ENCODE results near the gene KCP.
"Not testable (repeated sequence)": the region's sequence is repeated elsewhere in the genome, so short reads cannot be mapped to it uniquely, and the experiment has no call there.

The KCP gene

DNA sequence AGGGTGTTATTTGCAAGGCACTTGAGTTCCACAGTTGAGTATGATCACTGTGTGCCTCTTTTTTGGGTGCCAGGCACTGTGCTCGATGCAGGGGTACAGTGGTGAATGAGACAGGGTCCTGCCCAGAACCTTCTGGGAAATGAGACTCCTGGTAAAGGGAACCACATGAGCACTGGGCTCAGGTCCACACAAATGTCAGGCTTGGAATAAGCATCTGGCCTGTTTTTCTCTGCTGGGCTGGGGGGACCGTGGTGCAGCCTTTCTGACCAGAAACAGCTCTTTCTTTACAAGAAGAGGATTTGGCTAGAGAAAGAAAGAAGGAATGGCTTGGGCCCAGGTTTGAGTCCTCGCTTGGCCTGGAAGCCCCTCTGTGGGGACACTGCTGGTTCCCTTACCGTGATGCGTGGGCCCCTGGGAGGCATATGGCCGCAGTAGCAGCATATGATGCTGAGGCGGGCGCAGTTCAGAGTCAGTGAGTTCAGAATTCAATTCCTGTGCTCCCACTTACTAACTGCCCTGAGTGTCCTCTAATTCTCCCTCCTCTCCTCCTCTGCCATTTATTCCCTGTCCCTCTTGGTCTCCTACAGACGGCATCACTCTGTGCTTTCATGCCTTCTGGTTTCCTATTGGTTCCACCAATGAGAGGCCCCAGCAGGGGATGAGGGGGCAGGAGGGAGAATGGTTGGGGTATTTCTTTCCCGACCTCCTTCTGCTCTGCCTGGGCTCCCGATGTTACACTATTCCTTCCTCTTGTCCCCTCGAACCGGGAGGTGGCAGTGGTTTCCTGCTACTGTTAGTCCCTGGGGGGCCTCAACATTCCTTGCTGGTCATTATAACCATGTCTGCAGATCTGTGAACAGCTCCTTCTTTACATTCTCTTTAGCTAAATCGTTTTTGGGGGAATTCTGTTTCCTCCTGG is 9.6 kb upstream of the KCP start:
- DNase-seq, result no peak

DNA sequence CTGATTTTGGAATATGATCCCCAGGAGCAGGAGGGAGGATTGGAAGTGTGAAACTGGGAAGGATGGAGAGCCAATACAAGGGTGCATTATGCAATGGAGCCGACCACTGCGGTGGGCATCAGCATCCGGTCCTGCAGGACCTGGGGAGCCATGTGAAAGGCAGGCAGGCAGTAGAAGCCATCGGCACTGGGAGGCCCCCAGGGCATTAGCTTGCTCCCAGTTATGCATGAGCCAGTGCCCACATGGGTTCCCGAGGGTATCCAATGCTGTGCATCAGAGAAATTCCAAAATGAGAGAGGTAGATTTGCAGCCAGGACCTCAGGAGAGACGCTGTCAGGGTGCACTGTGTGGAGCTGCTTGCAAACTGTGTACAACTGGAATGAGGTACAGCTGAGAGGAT is 8.7 kb upstream of the KCP start:
- DNase-seq, result no peak

DNA sequence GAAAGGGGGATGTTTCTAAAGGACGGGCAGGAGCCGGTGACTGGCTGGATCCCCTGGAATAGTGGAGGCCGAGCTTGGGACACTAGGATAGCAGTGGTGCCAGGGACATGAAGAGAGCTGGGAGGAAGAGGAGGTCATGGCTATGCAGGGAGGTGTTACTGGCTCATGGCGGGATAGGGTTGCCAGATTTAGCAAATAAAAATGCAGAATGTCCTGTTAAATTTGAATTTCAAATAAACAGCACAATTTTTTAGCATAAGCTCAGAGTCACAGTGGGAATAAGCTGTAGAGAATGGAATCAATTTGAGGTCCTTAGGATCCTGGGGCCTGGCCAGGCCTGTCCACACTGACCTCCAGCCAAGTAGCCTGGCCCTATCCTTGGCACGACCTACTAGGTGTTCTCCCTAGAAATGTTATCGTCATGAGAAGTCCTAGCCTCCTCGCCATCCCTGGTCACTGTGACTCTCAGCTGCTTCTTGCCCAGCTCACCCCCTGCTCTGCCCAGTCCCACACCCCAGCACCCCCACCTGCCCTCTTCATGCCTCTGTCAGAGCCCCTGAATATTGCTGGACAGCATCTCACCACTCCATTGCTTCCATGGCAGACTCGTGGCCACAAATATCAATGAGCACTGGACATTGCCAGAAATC is 7.6 kb upstream of the KCP start:
- no peak for DNase-seq

DNA sequence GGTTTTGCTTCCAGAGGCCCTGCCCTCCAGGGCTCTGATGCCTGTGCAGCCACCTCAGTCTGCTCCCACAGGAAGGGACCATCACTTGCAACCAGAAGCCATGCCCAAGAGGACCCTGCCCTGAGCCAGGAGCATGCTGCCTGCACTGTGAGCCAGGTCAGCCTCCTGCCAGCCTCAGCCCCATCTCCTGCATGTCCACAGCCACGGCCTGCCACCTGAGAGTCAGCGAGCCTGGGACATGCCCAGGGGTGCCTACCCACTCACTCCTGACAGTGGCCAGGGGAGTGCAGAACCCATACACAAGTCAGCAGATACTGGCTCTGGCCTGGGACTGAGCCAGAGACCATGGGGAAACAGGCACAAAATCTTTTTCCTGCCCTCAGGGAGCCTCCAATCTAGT is 6.6 kb upstream of the KCP start:
- DNase-seq, result no peak

DNA sequence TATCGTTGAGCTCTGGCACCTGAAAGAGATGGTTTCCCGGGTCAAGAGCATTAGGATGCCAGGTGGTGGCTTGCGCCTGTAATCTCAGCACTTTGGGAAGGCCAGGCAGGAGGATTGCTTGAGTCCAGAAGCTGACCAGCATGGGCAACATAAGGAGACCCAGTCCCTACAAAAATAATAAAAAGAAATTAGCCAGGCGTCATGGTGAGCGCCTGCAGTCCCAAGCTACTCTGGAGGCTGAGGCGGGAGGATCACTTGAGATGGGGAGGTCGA is 6.1 kb upstream of the KCP start:
- DNase-seq, result no peak

DNA sequence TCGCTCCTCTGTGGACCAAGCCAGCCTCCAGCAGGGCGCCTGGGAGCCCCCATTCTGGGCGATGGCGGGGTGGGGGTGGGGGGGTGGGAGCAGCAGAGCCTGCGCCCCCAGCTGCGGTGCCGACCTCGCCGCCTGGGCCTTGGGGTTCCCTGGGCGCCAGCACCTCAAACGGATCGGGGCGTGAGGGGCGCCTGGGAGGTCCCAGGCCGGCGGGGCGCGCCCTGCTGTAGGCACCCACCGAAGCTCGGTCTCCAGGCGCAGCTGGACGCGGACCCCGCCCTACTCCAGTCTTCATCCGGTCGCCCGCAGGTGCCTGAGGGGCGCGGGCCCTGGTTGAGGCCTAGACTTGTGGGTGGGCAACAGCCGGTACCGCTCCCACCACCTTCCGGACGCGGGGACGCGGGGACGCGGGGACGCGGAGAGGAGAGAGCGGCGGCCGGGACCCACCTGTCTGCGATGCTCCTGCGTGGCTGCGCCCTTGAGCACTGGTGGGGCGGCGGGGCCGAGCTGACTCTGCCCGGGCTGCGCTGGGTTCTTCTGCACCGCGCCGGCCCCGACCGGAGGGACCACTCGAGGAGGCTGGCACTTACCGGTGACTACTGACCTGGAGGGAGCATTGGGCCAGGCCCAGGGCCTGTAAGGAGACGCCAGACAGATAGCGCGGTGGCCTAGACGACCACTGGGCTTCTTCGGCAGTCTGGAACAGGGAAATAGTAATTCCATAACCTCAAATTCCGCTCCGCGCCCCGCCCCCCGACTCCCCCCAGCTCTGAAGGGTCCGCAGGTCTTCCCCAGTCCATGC is 5.5 kb upstream of the KCP start:
- DNase-seq, result no peak

DNA sequence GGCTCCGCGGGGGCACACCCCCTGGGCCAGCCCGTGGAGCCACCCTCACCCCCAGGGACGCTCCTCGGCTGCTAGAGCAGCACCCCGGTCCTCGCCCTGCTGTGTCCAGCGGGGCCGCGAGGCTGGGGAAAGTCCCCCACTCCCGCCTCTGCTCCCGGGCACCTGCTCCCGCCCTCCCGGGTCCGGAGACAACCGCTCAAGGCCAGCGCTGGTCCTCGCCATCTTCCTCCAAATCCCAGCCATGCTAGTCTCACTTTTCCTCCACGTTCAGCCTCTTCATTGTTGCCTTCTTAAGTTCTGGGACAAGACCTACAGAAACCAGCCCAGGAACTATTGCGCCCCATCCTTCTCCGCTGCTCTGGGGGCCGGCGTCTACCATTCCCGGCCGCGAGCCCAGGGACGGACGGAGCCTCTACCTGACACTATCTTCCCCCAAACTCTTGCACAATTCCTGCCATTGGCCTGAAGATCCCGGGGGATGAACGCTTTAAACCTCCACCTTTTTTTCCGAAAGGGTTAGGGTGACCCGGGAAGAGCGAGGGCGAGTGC is 4.8 kb upstream of the KCP start:
- DNase-seq, result no peak

DNA sequence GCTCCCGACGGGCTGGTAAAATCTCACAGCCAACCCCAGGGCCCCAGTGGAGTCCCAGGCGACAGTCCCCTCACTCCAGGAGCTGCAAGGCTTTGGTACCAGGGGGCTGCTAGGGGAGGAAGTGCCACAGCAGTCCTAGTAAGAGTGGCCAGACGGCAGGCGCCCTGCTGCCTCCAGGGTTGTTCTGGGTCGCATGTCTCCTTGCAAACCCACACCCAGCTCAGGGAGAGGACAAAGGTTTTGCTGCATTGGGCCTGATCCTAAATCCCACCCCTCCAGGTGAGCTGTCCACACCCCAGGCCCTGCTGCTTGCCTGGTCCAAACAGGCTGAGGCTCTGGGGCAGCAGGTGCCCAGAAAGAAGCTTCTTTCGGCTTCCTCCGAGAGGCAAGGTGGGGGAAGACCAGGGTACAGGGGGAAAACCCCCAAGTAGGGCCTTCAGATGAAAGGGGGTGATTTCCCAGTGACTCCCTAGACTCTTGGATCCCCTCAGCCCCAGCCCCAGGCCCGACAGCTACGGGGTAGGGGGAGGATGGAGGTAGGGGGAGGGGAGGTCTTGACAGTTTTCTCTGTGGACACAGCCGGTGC is 4.2 kb upstream of the KCP start:
- DNase-seq, result no peak

DNA sequence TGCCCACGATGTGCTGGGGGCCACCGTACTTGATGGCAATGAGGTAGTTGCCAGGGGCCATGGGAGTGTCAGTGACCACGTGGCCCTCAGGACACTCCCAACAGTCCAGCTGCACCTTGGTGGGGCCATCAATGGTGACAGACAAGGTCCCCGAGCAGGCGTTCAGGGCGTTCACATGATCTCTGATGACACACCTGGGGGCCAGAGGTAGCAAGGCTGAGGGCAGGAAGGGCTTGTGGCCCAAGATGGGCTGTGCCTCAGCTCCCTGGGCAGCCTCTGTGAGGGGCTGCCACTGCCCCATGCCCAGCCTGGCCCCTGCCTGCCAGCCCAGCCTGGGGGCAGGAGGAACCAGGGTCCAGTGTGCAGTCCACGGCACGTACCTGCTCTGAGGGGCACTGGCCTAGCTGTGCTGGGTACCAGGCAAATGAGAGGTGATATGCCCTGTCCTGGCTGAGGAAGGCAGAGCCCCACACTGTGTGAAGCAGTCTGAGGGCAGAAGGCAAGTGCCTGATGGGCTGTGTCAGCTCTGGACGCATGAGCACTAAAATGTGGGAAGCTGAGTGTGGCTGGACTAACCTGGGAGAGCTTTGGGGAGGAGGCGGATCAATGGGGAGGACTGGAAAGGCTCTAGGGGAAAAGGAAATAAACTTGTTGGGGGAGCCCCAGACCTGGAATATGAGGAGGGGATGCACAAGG is 3.5 kb upstream of the KCP start:
- DNase-seq, result no peak

DNA sequence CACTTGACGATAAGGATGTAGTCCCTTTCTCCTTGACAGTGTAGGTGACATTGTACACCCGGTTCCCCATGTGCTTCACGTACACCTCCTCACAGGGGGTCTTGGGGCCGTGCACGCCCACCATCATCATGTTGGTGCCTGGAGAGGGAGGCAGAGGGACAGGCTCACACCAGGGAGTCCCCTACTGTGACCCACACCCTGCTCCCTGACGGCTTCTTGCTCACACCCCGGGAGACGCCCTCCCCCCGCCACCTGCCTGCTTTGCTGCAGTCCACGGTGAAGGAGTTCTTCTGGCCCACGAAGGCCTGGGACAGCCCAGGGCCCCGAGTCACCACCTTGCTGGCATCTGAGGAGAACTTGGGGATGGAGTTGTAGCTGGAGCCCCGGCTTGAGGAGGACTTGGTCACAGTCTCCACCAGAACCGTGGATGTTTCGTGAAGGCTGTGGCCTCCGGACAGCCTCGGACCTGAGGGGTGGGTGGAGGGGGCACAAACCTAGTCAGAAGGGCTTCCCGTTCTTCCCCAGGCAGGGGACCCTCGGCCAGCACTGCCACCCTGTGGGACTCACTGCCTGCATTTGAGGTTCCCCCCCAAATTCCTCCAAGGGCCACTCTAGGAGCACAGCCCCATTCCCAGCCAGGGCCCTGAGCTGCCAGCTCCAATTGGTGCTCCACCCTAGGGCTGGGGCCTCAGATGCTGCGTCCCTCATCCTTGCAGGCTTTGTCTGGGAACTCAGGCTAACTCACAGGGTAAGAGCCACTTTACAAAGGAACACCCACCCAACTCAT is 2.4 kb upstream of the KCP start:
- DNase-seq, result not testable (repeated sequence)

DNA sequence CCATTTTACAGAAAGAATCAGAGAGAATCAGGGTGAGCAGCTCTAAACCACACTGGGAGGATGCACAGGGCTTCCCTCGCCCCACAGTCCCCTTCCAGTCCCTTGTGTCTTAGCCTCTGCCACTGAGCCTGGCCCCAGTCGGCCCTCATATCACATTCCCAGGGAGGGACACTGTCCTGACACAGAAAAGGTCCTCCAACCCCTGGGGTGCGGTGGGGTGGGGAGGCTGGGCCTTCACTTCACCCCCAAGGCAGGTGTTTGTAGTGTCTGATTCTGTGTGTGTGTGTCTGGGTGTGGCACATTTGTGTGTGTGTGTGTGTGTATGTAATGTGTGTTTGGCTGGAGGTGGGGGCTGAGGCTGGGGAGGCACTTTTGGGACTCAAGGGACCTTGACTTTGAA is 1.8 kb upstream of the KCP start:
- DNase-seq, result no peak

DNA sequence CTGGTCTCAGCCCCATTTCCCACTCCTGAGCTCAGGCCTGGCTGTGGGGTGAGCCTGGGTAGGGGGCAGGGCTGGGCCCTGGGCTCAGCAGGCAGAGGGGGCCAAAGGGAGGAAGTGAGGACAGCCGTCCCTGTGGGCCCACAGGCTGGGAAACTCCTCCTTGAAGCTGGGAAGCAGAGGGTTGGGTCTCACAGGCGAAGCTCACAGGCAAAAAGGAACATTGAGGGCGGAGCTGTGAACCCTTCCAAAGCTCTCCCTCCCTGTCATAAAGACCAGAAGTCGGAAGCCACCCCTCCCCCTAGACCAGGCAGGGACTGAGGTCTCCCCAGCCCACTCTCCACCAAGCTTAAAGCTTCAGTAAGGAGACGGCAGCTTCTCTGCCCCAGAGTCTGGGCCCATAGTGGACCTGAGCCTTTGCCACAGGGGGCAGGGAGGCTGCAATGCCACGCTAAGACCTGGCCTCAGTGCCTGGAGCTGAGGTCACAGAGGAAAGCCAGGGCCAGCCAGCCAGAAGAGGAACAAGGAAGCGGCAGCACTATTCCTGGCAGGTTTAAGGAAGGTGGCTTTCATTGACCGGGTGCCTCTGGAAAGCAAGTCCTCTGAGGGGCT is 1.0 kb upstream of the KCP start:
- no peak for DNase-seq

DNA sequence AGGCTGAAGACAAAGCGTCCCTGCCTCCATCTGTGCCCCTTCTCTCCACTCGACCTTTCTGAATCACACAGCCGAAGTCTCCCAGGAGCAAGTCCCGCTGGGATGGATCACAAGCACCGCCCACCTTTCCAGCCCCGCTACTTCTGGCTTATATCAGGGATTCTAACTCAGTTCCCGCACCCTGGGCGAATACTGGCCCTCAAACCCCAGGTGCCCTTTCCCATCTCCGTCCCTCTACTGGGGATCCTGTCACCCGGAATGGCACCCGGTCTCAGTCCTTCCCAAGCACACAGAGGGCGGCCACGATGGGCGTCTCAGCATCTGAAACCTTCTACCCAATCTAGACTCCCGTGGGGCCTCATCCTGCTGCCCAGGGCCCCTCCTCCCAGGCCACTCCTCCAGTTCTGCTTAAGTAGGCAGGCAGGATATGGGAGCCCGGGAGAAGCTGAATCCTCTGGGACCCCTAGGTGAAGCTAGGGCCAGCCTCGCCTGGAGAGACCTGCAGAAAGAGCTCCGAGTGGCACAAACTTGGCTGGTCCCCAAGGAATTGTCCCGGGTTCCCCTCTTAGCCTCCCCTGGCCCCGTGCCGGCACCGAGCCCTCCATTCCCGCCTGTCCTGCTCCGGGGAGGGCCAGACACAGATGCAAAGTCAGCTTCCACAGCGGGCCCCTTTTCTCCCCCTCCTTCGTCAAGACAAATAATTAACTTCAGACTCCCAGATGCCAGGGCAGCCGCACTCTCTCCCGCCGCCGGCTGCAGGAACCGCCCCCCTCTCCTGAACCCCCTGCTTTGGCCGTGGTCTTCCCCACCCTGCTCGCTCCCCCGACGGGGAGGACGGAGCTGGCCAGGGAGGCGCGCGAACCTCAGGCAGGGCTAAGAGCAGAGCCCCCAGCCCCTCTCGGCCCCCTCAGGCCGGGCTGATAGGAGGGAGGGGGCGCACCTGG is 612 bp downstream of the KCP start:
- DNase-seq, result no peak

DNA sequence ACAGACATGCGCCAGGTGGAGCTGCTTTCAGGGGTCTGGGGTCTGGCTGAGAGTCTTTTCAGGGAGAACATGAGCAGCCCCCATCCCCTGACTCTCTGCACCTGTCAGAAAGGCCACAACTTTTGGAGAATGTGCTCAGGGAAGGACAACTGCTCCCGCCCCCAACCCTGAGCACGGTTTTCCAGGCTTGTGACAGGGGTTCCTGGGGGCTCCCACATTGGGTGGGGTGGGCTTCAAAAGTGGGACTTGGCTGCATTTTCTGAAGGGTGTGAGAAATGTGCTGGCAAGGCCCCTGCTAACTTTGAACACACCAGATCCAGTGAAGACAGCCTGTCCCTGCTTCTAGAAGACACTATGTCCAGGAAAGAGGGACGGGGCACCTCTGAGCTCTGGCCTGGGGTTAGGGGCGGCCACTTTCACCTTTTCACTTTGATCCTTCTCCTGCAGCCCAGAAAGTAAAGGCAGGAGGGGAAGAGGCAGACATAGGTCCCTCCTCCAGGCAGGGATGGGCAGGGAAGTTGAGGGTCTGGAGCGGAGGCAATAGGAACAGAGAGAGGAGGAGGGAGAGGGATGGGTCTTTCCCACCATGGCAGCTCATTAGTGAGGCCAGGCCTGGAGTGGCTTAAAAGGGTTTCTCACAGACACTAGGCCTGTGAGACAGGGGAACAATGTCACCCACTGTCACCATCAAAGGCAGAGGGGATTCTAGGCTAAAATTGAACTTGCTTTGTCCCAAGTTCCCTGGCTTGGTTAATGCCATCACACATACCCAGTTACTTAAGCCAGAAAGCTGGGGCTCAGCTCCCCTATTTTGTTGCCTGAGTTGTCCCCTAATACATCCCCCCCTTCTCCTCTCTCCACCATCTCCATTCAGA is 1.5 kb downstream of the KCP start:
- no peak for DNase-seq

DNA sequence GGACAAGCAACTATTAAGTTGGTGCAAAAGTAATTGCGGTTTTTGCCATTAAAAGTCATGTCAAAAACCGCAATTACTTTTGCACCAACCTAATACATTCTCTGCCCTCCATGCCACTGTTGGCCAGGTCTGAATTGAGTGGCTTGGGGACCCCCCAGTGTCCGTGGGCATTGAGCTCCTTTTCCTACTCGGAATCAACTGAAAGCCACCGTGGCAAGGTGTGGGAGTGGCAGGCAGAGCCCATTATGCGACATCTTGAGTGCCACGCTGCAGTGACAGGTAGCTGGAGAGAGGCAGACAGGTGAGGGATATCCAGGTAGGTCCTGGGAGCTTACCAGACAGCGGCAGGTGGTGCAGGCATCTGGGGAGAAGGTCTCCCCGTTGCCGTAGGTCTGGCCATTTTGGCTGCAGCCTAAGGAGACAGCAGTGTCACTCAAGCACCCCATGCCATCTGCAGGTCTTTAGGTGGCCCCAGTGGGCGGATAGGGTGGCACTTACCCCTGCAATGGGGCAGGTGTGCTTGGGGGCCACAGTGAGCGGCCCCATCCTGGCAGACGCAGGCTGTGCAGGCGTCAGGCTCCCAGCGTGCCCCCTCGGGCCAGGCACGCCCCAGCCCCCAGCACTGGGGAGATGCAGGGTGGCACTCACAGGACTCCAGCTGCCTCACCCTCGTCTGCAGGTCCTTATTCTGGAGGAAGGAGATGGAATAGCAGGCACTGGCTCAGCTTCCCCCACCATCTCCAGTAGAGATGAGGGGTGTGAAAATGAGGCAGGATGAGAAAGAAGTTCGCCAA is 3.5 kb downstream of the KCP start:
- DNase-seq, result no peak

DNA sequence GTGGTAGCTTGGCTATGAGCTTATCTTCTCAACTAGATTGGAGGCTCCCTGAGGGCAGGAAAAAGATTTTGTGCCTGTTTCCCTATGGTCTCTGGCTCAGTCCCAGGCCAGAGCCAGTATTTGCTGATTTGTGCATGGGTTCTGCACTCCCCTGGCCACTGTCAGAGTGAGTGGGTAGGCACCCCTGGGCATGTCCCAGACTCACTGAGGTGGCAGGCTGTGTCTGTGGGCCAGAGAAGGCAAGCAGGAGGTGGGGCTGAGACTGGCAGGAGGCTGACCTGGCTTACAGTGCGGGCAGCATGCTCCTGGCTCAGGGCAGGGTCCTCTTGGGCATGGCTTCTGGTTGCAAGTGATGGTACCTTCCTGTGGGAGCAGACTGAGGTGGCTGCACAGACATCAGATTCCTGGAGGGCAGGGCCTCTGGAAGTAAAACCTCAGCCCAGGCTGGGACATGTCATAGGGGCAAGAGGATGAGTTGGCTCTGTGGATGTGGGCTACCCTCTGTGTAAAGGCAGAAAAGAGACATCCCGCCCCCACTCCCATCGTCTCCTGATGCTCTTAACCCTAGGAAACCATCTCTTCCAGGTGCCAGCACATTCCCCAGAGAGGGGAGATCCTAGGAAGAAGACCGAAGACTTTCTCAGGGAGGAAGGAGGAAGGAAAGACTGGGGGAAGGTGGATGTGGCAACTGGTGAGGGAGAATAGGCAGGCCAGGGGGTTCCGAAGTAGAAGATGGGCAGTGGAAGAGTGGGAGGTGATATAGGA is 4.3 kb downstream of the KCP start:
- DNase-seq, result no peak
